HG02623 (cell line): ENCODE measurements around the gene MAN2B2.
"Not testable (repeated sequence)": the region's sequence is repeated elsewhere in the genome, so short reads cannot be mapped to it uniquely, and the experiment has no call there.

Experiments used
- ATAC-seq: cut with Tn5 transposase; IDR thresholded peaks from one replicate; pipeline ENCODE4 v1.9.1; 2021; ENCODE audit warnings: moderate library complexity; ENCODE audit not compliant: unreplicated experiment

The MAN2B2 gene

DNA sequence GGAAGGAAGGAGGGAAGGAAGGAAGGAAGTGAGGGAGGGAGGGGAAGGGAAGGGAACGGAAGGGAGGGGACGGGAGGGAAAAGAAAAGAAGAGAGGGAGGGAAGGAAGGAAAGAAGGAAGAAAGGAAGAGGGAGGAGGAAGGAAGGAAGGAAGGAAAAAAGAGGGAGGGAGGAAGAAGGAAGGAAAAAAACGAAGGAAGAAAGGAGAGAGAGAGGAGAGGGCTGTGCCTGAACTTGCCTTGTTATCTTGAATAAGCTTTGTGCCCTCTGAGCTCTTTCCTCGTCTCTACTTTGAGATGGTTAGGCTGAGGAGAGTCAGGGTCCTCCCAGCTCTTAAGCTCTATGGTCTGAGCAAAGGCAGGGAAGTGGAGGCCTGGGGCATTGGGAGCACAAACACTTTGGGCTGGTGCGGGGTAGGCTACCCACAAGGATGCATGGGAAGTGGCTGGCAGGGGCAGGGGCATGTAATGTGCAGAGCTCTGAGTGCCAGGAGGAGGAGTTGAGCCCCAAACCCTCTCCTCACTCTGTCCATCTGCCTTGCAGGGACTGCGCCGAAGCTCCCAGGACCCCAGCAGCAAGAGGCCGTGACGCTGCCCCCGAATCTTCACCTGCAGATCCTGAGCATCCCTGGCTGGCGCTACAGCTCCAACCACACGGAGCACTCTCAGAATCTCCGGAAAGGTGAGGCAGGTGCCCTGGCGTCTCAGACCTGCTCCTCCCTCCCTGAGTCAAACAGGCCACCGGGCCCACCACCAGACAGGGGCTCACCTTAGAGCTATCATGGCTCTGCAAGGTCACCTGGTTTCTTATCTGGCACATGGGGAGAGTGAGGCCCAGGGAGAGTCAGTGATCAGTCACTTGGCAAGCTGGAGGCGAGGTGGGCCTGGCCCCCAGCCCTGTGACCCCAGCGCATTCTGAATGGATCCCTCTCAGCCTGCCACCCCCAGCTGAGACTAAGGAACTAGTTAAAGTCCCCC lies 39.0 kb downstream of the MAN2B2 start:
- no peak for ATAC-seq

DNA sequence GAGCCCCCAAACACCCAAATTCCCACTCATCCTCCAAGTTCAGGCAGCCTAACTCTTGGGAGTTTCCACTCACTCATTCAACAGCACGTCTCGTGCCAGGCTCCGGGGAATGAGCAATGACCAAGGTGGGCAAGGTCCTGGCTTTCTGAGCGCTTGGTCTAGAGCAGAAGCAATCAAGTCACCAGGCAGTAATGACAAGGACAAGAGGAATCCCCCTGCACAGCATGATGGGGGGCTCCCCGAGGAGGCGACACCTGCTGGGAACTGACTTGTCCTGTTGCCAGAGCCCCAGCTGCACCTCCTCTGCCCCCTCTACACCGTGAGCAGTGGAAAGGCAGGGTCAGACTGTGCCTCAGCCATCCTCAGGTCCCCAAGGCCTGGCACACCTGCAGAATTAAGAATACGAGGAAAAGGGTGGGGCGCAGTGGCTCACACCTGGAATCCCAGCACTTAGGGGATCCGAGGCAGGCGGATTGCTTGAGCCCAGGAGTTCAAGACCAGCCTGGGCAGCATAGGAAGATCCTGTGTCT lies 39.8 kb downstream of the MAN2B2 start:
- no peak for ATAC-seq

- ATAC-seq, result no peak
Measured at GRCh38 chr4:6616087-6616995, 41.4 kb downstream of the MAN2B2 start.

GRCh38 chr4:6617246-6617645 lies 42.3 kb downstream of the MAN2B2 start:
- ATAC-seq, result no peak

DNA sequence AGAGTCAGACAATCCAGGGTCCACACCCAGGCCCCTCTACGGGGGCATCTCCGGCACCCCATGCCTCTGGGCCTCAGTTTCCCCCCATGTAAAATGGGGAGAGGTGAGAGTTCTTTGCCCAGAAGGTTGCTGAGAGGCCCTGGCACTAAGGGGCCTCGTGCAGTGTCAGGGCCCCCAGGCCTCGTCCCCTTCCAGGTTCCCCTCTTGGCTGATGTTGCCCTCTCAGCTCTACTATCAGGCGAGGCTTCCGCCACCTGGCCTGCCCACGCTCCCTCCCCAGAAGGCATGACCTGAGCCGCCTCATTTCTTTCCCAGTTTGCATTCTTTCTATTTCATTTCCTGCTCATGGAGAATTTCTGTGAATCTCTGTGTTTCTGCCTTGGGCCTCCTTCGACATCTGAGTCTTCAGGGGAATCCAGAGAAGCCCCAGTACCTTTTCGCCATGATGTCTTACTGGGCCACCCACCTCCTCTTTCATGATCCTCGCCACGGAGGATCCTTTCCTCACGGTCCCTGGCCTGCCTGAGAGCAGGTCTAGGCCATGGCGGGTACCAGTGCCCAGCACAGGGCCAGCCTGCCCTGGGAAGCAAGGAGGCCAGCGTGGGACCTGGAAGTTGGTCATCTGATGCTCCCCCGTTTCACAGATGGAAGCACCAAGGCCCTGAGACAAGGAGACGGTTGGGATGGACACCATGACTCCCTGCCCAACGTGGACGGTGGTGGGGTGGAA lies 43.6 kb downstream of the MAN2B2 start:
- ATAC-seq, result no peak

- no peak for ATAC-seq
Measured at GRCh38 chr4:6619116-6619465, 44.1 kb downstream of the MAN2B2 start.

GRCh38 chr4:6619466-6620255 lies 44.7 kb downstream of the MAN2B2 start:
- ATAC-seq, result no peak

DNA sequence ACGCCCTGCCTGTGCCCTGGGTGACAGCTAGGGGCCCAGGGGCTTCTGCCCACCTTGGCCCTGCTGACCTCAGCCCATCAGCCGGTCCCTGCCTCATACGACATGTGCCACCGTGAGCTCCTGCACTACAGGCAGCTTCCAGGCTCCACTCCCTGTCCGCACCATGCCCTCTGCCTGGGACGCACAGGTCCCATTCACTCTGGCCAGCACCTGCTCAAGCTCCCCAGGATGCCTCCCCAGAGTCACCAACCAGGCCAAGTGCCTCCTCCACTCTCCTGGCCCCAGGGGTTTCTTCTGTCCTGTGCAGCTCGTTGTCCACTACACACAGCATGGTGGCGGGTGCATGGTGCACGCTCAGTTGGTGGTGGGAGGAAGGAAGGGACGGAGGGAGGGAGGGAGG lies 45.3 kb downstream of the MAN2B2 start:
- no peak for ATAC-seq

DNA sequence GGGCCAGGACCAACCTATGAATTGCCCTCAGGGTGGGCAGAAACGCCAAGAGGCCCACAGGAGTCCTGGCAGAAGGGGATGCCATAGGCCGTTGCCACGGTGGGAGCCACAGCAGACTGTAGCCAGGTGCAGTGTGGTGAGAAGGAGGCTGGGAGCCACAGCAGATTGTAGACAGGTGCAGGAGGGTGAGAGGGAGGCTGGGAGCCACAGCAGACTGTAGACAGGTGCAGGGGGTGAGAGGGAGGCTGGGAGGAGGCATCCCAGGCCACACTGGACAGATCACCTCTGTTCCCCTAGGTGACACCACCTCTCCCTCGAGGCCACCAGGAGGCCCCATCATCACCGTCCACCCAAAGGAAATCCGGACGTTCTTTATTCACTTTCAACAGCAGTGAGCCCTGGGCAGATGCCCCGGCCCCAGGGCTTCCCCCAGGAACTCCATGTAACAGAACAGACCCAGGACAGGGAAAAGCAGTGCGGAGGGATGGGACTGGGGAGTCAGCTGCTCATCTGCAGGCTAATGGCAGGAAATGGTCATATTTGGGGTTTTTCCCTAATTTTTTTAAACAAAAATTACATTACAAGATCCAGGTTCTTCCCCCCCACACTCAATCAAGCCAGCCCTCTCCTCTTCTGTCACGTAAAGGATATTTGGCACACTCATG lies 46.0 kb downstream of the MAN2B2 start:
- ATAC-seq, result no peak

DNA sequence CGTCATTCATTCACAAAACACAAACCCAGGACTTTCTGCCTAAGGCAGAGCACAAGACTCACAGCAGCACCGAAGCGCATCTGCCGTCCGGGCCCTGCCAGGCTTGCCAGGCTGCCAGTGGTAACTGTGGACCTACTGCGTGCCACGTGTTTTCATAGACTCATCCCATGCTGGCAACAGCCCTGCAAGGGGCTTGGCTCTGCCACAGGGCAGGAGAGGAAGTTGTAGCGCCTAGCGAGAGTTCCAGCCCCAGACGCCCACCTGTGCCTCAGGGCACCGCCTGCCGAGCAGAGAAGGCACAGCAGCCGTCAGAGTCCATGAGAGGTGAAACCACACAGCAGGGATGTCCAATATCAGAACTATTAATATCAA lies 46.6 kb downstream of the MAN2B2 start:
- no peak for ATAC-seq

- ATAC-seq, result no peak
Measured at GRCh38 chr4:6622744-6623143, 47.8 kb downstream of the MAN2B2 start.

GRCh38 chr4:6625256-6625655 lies 50.3 kb downstream of the MAN2B2 start:
- no peak for ATAC-seq

GRCh38 chr4:6626066-6626465 lies 51.1 kb downstream of the MAN2B2 start:
- ATAC-seq, result no peak

DNA sequence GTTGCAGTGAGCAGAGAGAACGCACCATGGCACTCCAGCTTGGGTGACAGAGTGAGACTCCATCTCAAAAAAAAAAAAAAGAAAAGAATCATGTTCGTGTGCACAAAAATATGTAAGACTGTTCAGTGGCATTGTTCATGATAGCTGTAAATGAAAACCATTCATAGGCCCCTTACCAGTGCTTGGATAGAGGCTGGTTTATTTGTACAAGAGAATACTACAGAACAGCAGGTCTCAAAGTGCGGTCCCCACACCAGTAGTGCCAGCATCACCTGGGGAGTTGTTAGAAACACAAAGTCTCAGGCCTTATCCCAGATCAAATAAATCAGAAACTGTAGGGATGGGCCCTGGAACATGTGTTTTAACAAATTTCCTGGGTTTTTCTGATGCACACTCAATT lies 52.8 kb downstream of the MAN2B2 start:
- ATAC-seq, result no peak

DNA sequence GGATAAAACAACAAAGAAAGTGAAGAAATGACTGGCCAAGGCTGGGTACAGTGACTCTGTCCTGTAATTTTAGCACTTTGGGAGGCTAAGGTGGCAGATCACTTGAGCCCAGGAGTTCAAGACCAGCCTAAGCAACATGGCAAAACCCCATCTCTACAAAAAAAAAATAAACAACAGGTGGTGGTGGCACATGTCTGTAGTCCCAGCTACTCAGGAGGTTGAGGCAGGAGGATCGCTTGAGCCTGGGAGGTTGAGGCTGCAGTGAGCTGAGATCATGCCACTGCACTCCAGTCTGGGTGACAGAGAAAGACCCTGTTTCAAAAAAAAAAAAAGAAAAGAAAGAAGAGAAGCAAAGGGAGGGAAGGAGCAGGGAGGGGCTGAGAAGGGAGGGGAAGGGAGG lies 53.5 kb downstream of the MAN2B2 start:
- not testable (repeated sequence) for ATAC-seq

- no peak for ATAC-seq
Measured at GRCh38 chr4:6632125-6632524, 57.1 kb downstream of the MAN2B2 start.

GRCh38 chr4:6633091-6633906 lies 58.3 kb downstream of the MAN2B2 start:
- no peak for ATAC-seq

DNA sequence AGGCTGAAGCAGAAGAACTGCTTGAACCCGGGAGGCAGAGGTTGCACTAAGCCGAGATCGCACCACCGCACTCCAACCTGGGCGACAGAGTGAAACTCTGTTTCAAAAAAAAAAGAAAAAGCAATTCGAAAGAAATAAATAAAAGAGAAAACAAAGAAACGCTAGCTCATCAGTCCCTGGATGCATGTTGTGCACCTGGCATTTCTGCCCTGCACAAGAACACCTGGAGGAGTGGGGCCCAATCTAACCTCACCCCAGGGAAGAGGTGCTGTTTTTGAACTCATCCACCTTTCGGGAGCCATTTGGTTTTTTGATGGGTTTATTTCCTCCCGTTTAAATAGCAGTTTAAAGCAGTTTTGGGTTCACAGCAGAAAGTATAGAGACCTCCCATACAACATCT lies 59.8 kb downstream of the MAN2B2 start:
- no peak for ATAC-seq
